ENCODE data around the gene SEMA5B. TPM values are rescaled to one million over a fixed set of nuclear protein-coding genes. Genes with fewer than 3 reads are reported as not detected.

SEMA5B gene
- total RNA-seq, 1 donor from 2014 or later, result 61.1 TPM

GRCh38 chr3:122966045-122966444 is 61.5 kb downstream of the SEMA5B start:
- no peak for DNase-seq
- Mint-ChIP-seq H3K9me3 (ENCODE audit: unreplicated experiment) (peaks cover 5% of the 10 kb centered on the region), H3K4me1 (ENCODE audit: low read depth, unreplicated experiment) (peaks cover 30% of the 10 kb centered on the region), H3K27me3 (ENCODE audit: unreplicated experiment) (peaks cover 5% of the 10 kb centered on the region), H3K4me3 (ENCODE audit: unreplicated experiment) (no peak overlapping the region), H3K36me3 (ENCODE audit: unreplicated experiment) (no peaks in the 10 kb centered on the region), H3K27ac (ENCODE audit: unreplicated experiment) (no peak overlapping the region)
- TF ChIP-seq CTCF (IDR thresholded peaks at IDR 0.05; ENCODE audit: partially characterized antibody, unreplicated experiment), result no peak

GRCh38 chr3:122964811-122965210 is 62.8 kb downstream of the SEMA5B start:
- no peak for DNase-seq
- Mint-ChIP-seq H3K4me1 (ENCODE audit: low read depth, unreplicated experiment) (peaks cover 26% of the 10 kb centered on the region), H3K9me3 (ENCODE audit: unreplicated experiment) (peaks cover 5% of the 10 kb centered on the region), H3K27me3 (ENCODE audit: unreplicated experiment) (peaks cover 5% of the 10 kb centered on the region), H3K27ac (ENCODE audit: unreplicated experiment) (no peak overlapping the region), H3K36me3 (ENCODE audit: unreplicated experiment) (peaks cover 5% of the 10 kb centered on the region), H3K4me3 (ENCODE audit: unreplicated experiment) (no peak overlapping the region)
- TF ChIP-seq CTCF (IDR thresholded peaks at IDR 0.05; ENCODE audit: partially characterized antibody, unreplicated experiment), result no peak

- Mint-ChIP-seq H3K4me3 (ENCODE audit: unreplicated experiment) (no peak overlapping the region), H3K36me3 (ENCODE audit: unreplicated experiment) (peaks cover 5% of the 10 kb centered on the region), H3K9me3 (ENCODE audit: unreplicated experiment) (peaks cover 3% of the 10 kb centered on the region), H3K27me3 (ENCODE audit: unreplicated experiment) (peaks cover 2% of the 10 kb centered on the region), H3K27ac (ENCODE audit: unreplicated experiment) (no peak overlapping the region), H3K4me1 (ENCODE audit: low read depth, unreplicated experiment) (peaks cover 28% of the 10 kb centered on the region)
- TF ChIP-seq CTCF (IDR thresholded peaks at IDR 0.05; ENCODE audit: partially characterized antibody, unreplicated experiment), result no peak
- DNase-seq, result no peak
Observed at GRCh38 chr3:122962149-122962548, 65.4 kb downstream of the SEMA5B start.

GRCh38 chr3:122961146-122961545 is 66.4 kb downstream of the SEMA5B start:
- peaks cover 3% of the 10 kb centered on the region for H3K9me3 Mint-ChIP-seq (ENCODE audit: unreplicated experiment)
- peaks cover 32% of the 10 kb centered on the region for H3K4me1 Mint-ChIP-seq (ENCODE audit: low read depth, unreplicated experiment)
- no peak overlapping the region for H3K4me3 Mint-ChIP-seq (ENCODE audit: unreplicated experiment)
- H3K36me3 Mint-ChIP-seq (ENCODE audit: unreplicated experiment), result peaks cover 5% of the 10 kb centered on the region
- H3K27ac Mint-ChIP-seq (ENCODE audit: unreplicated experiment), result no peak overlapping the region
- TF ChIP-seq CTCF (IDR thresholded peaks at IDR 0.05; ENCODE audit: partially characterized antibody, unreplicated experiment), result no peak
- DNase-seq, result no peak
- peaks cover 2% of the 10 kb centered on the region for H3K27me3 Mint-ChIP-seq (ENCODE audit: unreplicated experiment)

- H3K4me3 Mint-ChIP-seq (ENCODE audit: unreplicated experiment), result no peak overlapping the region
- no peak for TF ChIP-seq CTCF (IDR thresholded peaks at IDR 0.05; ENCODE audit: partially characterized antibody, unreplicated experiment)
- peaks cover 32% of the 10 kb centered on the region for H3K4me1 Mint-ChIP-seq (ENCODE audit: low read depth, unreplicated experiment)
- H3K27me3 Mint-ChIP-seq (ENCODE audit: unreplicated experiment), result peaks cover 2% of the 10 kb centered on the region
- peaks cover 3% of the 10 kb centered on the region for H3K9me3 Mint-ChIP-seq (ENCODE audit: unreplicated experiment)
- no peak overlapping the region for H3K27ac Mint-ChIP-seq (ENCODE audit: unreplicated experiment)
- DNase-seq, result no peak
- peaks cover 5% of the 10 kb centered on the region for H3K36me3 Mint-ChIP-seq (ENCODE audit: unreplicated experiment)
Observed at GRCh38 chr3:122960652-122961051, 66.9 kb downstream of the SEMA5B start.

Measured in glutamatergic neuron (in vitro differentiated cells).